Measurements from ENCODE around the gene NCOA7.
"Not testable (repeated sequence)": the region's sequence is repeated elsewhere in the genome, so short reads cannot be mapped to it uniquely, and the experiment has no call there.

NCOA7 gene

GRCh38 chr6:125753218-125753936 lies 37.4 kb upstream of the NCOA7 start:
- DNase-seq (ENCODE audit: low read depth in 2 of 2), result no peak

GRCh38 chr6:125753937-125754259 lies 36.9 kb upstream of the NCOA7 start:
- no peak for DNase-seq (ENCODE audit: low read depth in 2 of 2)

- no peak for DNase-seq (ENCODE audit: low read depth in 2 of 2)
Observed at GRCh38 chr6:125754566-125754965, 36.2 kb upstream of the NCOA7 start.

- no peak for DNase-seq (ENCODE audit: low read depth in 2 of 2)
Observed at GRCh38 chr6:125759184-125759902, 31.4 kb upstream of the NCOA7 start.

- DNase-seq (ENCODE audit: low read depth in 2 of 2), result no peak
Observed at GRCh38 chr6:125759959-125760457, 30.8 kb upstream of the NCOA7 start.

- no peak for DNase-seq (ENCODE audit: low read depth in 2 of 2)
Observed at GRCh38 chr6:125764121-125764671, 26.6 kb upstream of the NCOA7 start.

GRCh38 chr6:125765944-125766343 lies 24.8 kb upstream of the NCOA7 start:
- no peak for DNase-seq (ENCODE audit: low read depth in 2 of 2)

- no peak for DNase-seq (ENCODE audit: low read depth in 2 of 2)
Observed at GRCh38 chr6:125766641-125767040, 24.1 kb upstream of the NCOA7 start.

GRCh38 chr6:125769147-125769783 lies 21.5 kb upstream of the NCOA7 start:
- no peak for DNase-seq (ENCODE audit: low read depth in 2 of 2)

- DNase-seq (ENCODE audit: low read depth in 2 of 2), result no peak
Observed at GRCh38 chr6:125773387-125774341, 17.1 kb upstream of the NCOA7 start.

GRCh38 chr6:125776107-125776826 lies 14.5 kb upstream of the NCOA7 start:
- DNase-seq (ENCODE audit: low read depth in 2 of 2), result not testable (repeated sequence)

- DNase-seq (ENCODE audit: low read depth in 2 of 2), result peak; percentile 49 to 80
Observed at GRCh38 chr6:125779924-125780539, 10.7 kb upstream of the NCOA7 start.

GRCh38 chr6:125780540-125781313 lies 10.0 kb upstream of the NCOA7 start:
- DNase-seq (ENCODE audit: low read depth in 2 of 2), result peak in 1 of 2 donors; percentile 19

GRCh38 chr6:125781314-125781868 lies 9.4 kb upstream of the NCOA7 start:
- DNase-seq (ENCODE audit: low read depth in 2 of 2), result peak in 1 of 2 donors; percentile 11

GRCh38 chr6:125784365-125784764 lies 6.4 kb upstream of the NCOA7 start:
- DNase-seq (ENCODE audit: low read depth in 2 of 2), result no peak

GRCh38 chr6:125787791-125788190 lies 3.0 kb upstream of the NCOA7 start:
- no peak for DNase-seq (ENCODE audit: low read depth in 2 of 2)

GRCh38 chr6:125789167-125789566 lies 1.6 kb upstream of the NCOA7 start:
- DNase-seq (ENCODE audit: low read depth in 2 of 2), result no peak

GRCh38 chr6:125789576-125790357 lies 993 bp upstream of the NCOA7 start:
- DNase-seq (ENCODE audit: low read depth in 2 of 2), result no peak
